Measurements from ENCODE around the gene UFD1.
"Not testable (repeated sequence)": the region's sequence is repeated elsewhere in the genome, so short reads cannot be mapped to it uniquely, and the experiment has no call there.

Gene UFD1

GRCh38 chr22:19447330-19448075 is 31.5 kb downstream of the UFD1 start, which contains the start of gene C22orf39:
C22orf39 (minus strand) TSS chr22:19447711; CDS start chr22:19447688, 23 bp downstream.
- H3K27ac ChIP-seq, result peak within 1 kb of the TSS; percentile 93
- TF ChIP-seq, protein P1, sequence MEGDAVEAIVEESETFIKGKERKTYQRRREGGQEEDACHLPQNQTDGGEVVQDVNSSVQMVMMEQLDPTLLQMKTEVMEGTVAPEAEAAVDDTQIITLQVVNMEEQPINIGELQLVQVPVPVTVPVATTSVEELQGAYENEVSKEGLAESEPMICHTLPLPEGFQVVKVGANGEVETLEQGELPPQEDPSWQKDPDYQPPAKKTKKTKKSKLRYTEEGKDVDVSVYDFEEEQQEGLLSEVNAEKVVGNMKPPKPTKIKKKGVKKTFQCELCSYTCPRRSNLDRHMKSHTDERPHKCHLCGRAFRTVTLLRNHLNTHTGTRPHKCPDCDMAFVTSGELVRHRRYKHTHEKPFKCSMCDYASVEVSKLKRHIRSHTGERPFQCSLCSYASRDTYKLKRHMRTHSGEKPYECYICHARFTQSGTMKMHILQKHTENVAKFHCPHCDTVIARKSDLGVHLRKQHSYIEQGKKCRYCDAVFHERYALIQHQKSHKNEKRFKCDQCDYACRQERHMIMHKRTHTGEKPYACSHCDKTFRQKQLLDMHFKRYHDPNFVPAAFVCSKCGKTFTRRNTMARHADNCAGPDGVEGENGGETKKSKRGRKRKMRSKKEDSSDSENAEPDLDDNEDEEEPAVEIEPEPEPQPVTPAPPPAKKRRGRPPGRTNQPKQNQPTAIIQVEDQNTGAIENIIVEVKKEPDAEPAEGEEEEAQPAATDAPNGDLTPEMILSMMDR (IDR thresholded peaks at IDR 0.05), result no peak
- TF ChIP-seq ZFX (IDR thresholded peaks at IDR 0.05; ENCODE audit: borderline replicate concordance), result no peak

- TF ChIP-seq, protein P1 (IDR thresholded peaks at IDR 0.05), result no peak
- no peak for TF ChIP-seq ZFX (IDR thresholded peaks at IDR 0.05; ENCODE audit: borderline replicate concordance)
- peak overlapping the region; percentile 93 for H3K27ac ChIP-seq
Observed at GRCh38 chr22:19446603-19447329, 32.2 kb downstream of the UFD1 start.

DNA sequence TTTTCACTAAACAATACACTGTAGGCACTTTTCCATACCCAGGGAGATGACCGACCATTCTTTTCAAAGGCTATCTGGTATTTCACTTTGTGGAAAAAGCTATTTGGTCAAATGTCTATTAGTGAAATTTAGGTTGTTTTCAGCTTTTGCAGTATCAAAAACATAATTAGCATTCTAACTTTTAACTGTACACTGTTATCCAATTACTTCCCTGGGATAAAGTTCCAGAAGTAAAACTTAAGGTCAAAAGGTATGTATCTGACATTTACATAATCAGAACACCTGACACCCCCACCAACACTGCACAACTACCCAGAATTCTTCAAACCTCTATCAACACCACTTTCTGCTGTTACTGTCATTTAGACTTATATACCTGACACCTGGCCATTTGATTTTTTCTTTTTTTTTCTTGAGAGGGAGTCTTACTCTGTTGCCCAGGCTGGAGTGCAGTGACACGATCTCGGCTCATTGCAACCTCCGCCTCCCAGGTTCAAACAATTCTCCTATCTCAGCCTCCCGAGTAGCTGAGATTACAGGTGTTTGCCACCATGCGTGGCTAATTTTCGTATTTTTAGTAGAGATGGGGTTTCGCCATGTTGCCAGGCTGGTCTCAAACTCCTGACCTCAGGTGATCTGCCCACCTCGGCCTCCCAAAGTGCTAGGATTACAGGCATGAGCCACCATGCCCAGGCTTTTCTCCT is 33.6 kb downstream of the UFD1 start:
- H3K27ac ChIP-seq, result not testable (repeated sequence)

- H3K27ac ChIP-seq, result no peak overlapping the region
- no peak for TF ChIP-seq ZFX (IDR thresholded peaks at IDR 0.05; ENCODE audit: borderline replicate concordance)
- TF ChIP-seq, protein P1 (IDR thresholded peaks at IDR 0.05), result no peak
Observed at GRCh38 chr22:19443544-19444211, 35.3 kb downstream of the UFD1 start.

DNA sequence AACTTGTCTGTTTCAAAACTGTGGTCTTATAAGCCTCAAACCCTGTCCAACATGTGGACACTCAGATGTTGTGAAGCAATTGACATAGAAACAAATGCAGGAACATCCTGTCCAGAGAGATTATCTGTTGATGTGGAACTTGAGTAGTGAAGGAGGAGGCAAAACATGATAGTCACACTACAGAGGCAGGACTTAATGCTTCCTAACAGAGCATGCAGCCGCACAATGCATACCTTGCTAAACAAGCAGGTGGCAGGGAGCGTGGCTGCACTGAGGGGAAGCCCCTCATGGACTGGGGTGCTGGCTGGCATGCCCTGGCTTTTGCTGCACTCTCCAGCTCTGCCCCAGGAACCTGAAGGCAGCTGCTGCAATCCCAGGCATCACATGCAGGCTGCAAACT is 36.8 kb downstream of the UFD1 start:
- no peak overlapping the region for H3K27ac ChIP-seq
- TF ChIP-seq ZFX (IDR thresholded peaks at IDR 0.05; ENCODE audit: borderline replicate concordance), result no peak
- TF ChIP-seq, protein P1 (IDR thresholded peaks at IDR 0.05), result no peak

DNA sequence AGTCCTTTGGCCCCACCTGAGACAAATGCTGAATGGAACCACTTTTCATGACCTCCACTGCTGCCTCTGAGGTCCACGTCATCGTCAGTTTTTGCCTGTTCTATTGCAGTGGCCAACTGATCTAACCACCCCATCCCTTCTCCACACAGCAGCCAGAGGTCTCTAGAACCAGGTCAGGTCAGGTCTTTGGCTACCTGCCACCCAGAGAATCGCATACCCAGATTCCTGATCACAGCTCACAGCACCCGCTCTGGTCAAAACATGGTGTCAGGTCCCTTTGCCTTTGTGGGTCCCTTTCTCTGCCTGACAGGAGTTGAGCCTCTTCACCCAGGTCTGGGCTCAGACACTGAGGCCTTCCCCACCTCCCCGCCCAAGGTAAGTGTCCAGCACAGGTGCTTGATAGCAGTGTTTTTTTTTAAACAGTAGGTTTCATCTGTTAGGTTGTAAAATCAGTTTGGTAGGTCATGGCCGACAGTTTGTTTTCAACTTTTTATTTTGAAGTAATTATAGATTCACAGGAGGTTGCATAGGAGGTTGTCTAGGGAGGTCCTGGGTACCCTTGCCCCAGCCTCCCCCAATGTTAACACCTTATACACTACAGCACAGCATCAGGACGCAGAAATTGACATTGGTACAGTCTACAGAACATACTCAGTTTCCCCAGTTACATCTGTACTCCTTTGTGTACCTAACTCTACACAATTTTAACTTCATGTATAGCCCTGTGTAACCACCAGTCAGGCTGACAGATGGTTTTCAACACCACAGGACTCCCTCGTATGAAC is 38.4 kb downstream of the UFD1 start:
- no peak for TF ChIP-seq ZFX (IDR thresholded peaks at IDR 0.05; ENCODE audit: borderline replicate concordance)
- TF ChIP-seq, protein P1 (IDR thresholded peaks at IDR 0.05), result no peak
- H3K27ac ChIP-seq, result no peak overlapping the region

GRCh38 chr22:19438298-19438697 is 40.7 kb downstream of the UFD1 start:
- H3K27ac ChIP-seq, result no peak overlapping the region
- no peak for TF ChIP-seq ZFX (IDR thresholded peaks at IDR 0.05; ENCODE audit: borderline replicate concordance)
- TF ChIP-seq, protein P1 (IDR thresholded peaks at IDR 0.05), result no peak

DNA sequence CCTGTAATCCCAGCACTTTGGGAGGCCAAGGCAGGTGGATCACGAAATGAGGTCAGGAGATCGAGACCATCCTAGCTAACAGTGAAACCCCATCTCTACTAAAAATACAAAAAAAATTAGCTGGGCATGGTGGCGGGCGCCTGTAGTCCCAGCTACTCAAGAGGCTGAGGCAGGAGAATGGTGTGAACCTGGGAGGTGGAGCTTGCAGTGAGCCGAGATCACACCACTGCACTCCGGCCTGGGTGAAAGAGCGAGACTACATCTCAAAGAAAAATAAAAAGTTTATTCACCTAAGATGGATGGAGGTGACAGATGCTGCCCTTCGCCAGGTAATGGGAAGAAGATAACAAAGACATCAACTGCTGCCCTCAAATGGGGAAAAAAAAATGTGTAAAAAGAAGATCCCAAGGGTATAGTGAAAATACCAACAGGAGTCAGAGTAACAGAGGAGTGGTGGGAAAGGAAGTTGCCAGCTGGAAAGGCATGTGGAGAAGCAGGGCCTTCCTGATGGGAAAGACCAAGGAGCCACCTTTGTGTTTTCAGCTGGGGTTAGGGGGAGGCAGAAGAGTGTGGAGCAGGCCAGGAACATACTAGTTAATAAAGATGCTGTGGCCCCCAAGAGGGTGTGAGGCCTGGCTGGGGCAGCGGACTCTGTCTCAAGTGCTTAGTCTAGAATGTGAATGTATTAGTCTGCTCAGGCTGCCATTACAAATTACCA is 42.4 kb downstream of the UFD1 start:
- 0 out of 2 replicates have a peak overlapping the region, but pooled peaks have one; percentile 3 for H3K27ac ChIP-seq

All from 22Rv1 (cell line).